HEK293T (cell line): ENCODE data around the gene TMCO2.

Experiments used
- CTCF ChIA-PET: fragments of 350-600 bp; formaldehyde crosslinking; extraction: SDS; loops from one replicate; lab custom pipeline; 2021; ENCODE audit warnings: antibody characterized with exemption, inconsistent platforms; lab: Yijun Ruan, JAX
- POLR2A ChIA-PET: fragments of 350-600 bp; formaldehyde crosslinking; extraction: SDS; loops from one replicate; lab custom pipeline; 2020; ENCODE audit warnings: antibody characterized with exemption, inconsistent platforms; lab: Yijun Ruan, JAX
- DNase-seq: peaks from one replicate; pipeline ENCODE4 v3.0.0; 2012; ENCODE audit warnings: mixed read lengths; ENCODE audit errors: extremely low spot score
- ARNT ChIP-seq: fragments of 450-650 bp; IDR thresholded peaks from 2 replicates; pipeline ENCODE4 v1.6.1; 2017; ENCODE audit warnings: mild to moderate bottlenecking
- BHLHE40 ChIP-seq: fragments of 450-650 bp; IDR thresholded peaks from 2 replicates; pipeline ENCODE4 v1.6.1; 2016; ENCODE audit warnings: mild to moderate bottlenecking, moderate library complexity, borderline replicate concordance
- CTBP1 ChIP-seq: fragments of 450-650 bp; IDR thresholded peaks from 2 replicates; pipeline ENCODE4 v1.6.1; 2016; ENCODE audit warnings: borderline replicate concordance
- ELF4 ChIP-seq: fragments of 450-650 bp; IDR thresholded peaks from 2 replicates; pipeline ENCODE4 v1.6.1; 2017; ENCODE audit warnings: antibody characterized with exemption
- FOXA1 ChIP-seq: fragments of 450-650 bp; IDR thresholded peaks from 2 replicates; pipeline ENCODE4 v1.6.1; 2016; ENCODE audit warnings: mild to moderate bottlenecking
- FOXK2 ChIP-seq: fragments of 450-650 bp; IDR thresholded peaks from 2 replicates; pipeline ENCODE4 v1.6.1; 2016; ENCODE audit warnings: mild to moderate bottlenecking
- FOXM1 ChIP-seq: fragments of 450-650 bp; IDR thresholded peaks from 2 replicates; pipeline ENCODE4 v1.6.1; 2017; ENCODE audit warnings: mild to moderate bottlenecking, borderline replicate concordance
- HDGF ChIP-seq: fragments of 450-650 bp; IDR thresholded peaks from 2 replicates; pipeline ENCODE4 v1.6.1; 2017; ENCODE audit warnings: antibody characterized with exemption, borderline replicate concordance
- L3MBTL2 ChIP-seq: fragments of 450-650 bp; conservative IDR thresholded peaks from 2 replicates; pipeline ENCODE4 v1.6.1; 2016; ENCODE audit warnings: mild to moderate bottlenecking
- LEF1 ChIP-seq: fragments of 450-650 bp; IDR thresholded peaks from 2 replicates; pipeline ENCODE4 v1.6.1; 2017; ENCODE audit warnings: mild to moderate bottlenecking, borderline replicate concordance
- NFRKB ChIP-seq: fragments of 450-650 bp; IDR thresholded peaks from 2 replicates; pipeline ENCODE4 v1.6.1; 2016; ENCODE audit warnings: mild to moderate bottlenecking, moderate library complexity
- PKNOX1 ChIP-seq: fragments of 450-650 bp; IDR thresholded peaks from 2 replicates; pipeline ENCODE4 v1.6.1; 2016
- SP1 ChIP-seq: fragments of 450-650 bp; IDR thresholded peaks from 2 replicates; pipeline ENCODE4 v1.6.1; 2017
- SUZ12 ChIP-seq: fragments of 450-650 bp; IDR thresholded peaks from 2 replicates; pipeline ENCODE4 v1.6.1; 2016; ENCODE audit warnings: mild to moderate bottlenecking
- TARDBP ChIP-seq: fragments of 450-650 bp; IDR thresholded peaks from 2 replicates; pipeline ENCODE4 v1.6.1; 2016
- ZNF384 ChIP-seq: fragments of 450-650 bp; IDR thresholded peaks from 2 replicates; pipeline ENCODE4 v1.6.1; 2016

The TMCO2 gene

GRCh38 chr1:40251456-40251855 lies 3.7 kb downstream of the TMCO2 start:
- ChIA-PET CTCF (interaction anchor here (1.0 kb wide), 1 partner anchor 107 kb away, joined by 3 read pairs; no protein-coding TSS in a partner anchor), POLR2A (no interaction called here)
- TF ChIP-seq SUZ12 (no peak), SP1 (no peak), FOXM1 (no peak), ZNF384 (no peak), CTBP1 (no peak), FOXK2 (no peak), PKNOX1 (no peak), ARNT (no peak), L3MBTL2 (no peak), TARDBP (no peak), HDGF (no peak), NFRKB (no peak), ELF4 (no peak), LEF1 (no peak), BHLHE40 (no peak)
- DNase-seq = no peak

- DNase-seq = no peak
- CTCF ChIA-PET = no interaction called here
- POLR2A ChIA-PET = no interaction called here
- no peak for TF ChIP-seq SUZ12
- TF ChIP-seq ZNF384 = no peak
- no peak for TF ChIP-seq L3MBTL2
- TF ChIP-seq BHLHE40 = no peak
- no peak for TF ChIP-seq FOXA1
- TF ChIP-seq LEF1 = no peak
- TF ChIP-seq PKNOX1 = no peak
- TF ChIP-seq NFRKB = no peak
- no peak for TF ChIP-seq SP1
- no peak for TF ChIP-seq ELF4
- no peak for TF ChIP-seq ARNT
- no peak for TF ChIP-seq CTBP1
Observed at GRCh38 chr1:40252601-40253000, 4.9 kb downstream of the TMCO2 start.

- ChIA-PET CTCF (no interaction called here), POLR2A (no interaction called here)
- DNase-seq = no peak
- TF ChIP-seq SP1 (no peak), SUZ12 (no peak), CTBP1 (no peak), FOXA1 (no peak), ARNT (no peak), PKNOX1 (no peak), BHLHE40 (no peak), HDGF (no peak), L3MBTL2 (no peak), TARDBP (no peak), FOXM1 (no peak), ZNF384 (no peak), LEF1 (no peak), FOXK2 (no peak), NFRKB (no peak), ELF4 (no peak)
Observed at GRCh38 chr1:40255231-40255630, 7.5 kb downstream of the TMCO2 start.

GRCh38 chr1:40256401-40257084 lies 8.8 kb downstream of the TMCO2 start:
- TF ChIP-seq CTBP1 (no peak), PKNOX1 (0 out of 2 replicates have a peak, but pooled peaks have one; percentile 12)
- DNase-seq = no peak
- ChIA-PET POLR2A (no interaction called here), CTCF (no interaction called here)

- CTCF ChIA-PET = no interaction called here
- no peak for DNase-seq
- POLR2A ChIA-PET = interaction anchor here (0.7 to 1.5 kb wide), 13 partner anchors 10 to 217 kb away, joined by 3 to 8 read pairs (median 3); partner anchors contain the start of genes CAP1 and TMCO2
- TF ChIP-seq BHLHE40 (no peak), PKNOX1 (no peak), L3MBTL2 (no peak), FOXK2 (no peak), FOXA1 (no peak), FOXM1 (no peak), ZNF384 (no peak), SP1 (no peak), HDGF (no peak), SUZ12 (no peak), LEF1 (no peak), TARDBP (no peak), CTBP1 (no peak), ARNT (no peak), NFRKB (no peak), ELF4 (no peak)
Observed at GRCh38 chr1:40257313-40257687, 9.6 kb downstream of the TMCO2 start.
